Kidney (tissue), 14 donors: ENCODE results near the gene RRP12. TPM values are rescaled to one million over a fixed set of nuclear protein-coding genes. Genes with fewer than 3 reads are reported as not detected.

Experiments used
- DNase-seq, 5 donors: peaks; one replicate each; pipeline ENCODE4 v3.0.0-alpha.2; 2013 to 2020
- FAIRE-seq: peaks from 2 replicates; lab custom pipeline; 2012; peaks lifted over from hg19 to GRCh38; lab: Jason Lieb, UNC
- H3K27ac ChIP-seq, 2 donors: one replicate each; pipeline ENCODE4 v1.7.0; 2013; ENCODE audit warnings: low read depth in 2 of 2, low read length in 2 of 2, inconsistent platforms in 1 of 2
- H3K27me3 ChIP-seq: one replicate; pipeline ENCODE4 v1.7.1; 2013; ENCODE audit warnings: low read length, inconsistent platforms; ENCODE audit not compliant: control insufficient read depth, insufficient read depth
- H3K36me3 ChIP-seq, 3 donors: one replicate each; pipeline versions ENCODE4 v1.7.0 to v1.7.1; 2013; ENCODE audit warnings: low read length in 3 of 3, control low read depth in 1 of 3, inconsistent platforms in 1 of 3; ENCODE audit not compliant: insufficient read depth in 3 of 3, control insufficient read depth in 2 of 3
- H3K4me1 ChIP-seq, 3 donors: one replicate each; pipeline versions ENCODE4 v1.7.0 to v1.7.1; 2013; ENCODE audit warnings: low read length in 3 of 3, inconsistent platforms in 1 of 3, low read depth in 1 of 3; ENCODE audit not compliant: control insufficient read depth in 2 of 3, insufficient read depth in 2 of 3
- H3K4me3 ChIP-seq, 3 donors: one replicate each; pipeline versions ENCODE4 v1.7.0 to v1.8.1; 2013; ENCODE audit warnings: low read length in 3 of 3, control low read depth in 1 of 3, inconsistent platforms in 1 of 3
- H3K9ac ChIP-seq, 3 donors: one replicate each; pipeline versions ENCODE4 v1.7.0 to v1.7.1; 2013; ENCODE audit warnings: low read length in 3 of 3, control low read depth in 1 of 3, inconsistent platforms in 1 of 3
- H3K9me3 ChIP-seq, 3 donors: one replicate each; pipeline versions ENCODE4 v1.7.0 to v1.7.1; 2013; ENCODE audit warnings: low read length in 3 of 3, control low read depth in 1 of 3, inconsistent platforms in 1 of 3; ENCODE audit not compliant: control insufficient read depth in 2 of 3, insufficient read depth in 1 of 3
- CTCF ChIP-seq: IDR thresholded peaks from 3 replicates; pipeline ENCODE4 v1.5.1; 2012; ENCODE audit warnings: mild to moderate bottlenecking, moderate library complexity, borderline replicate concordance; ENCODE audit not compliant: insufficient read depth; ENCODE audit errors: extremely low read depth
- intact Hi-C: fragments of 100-400 bp; cut with DNase I; formaldehyde crosslinking; loops from one replicate; pipeline ENCODE4 v1.11.1; 2022
- polyA plus RNA-seq: library from polyadenylated mRNA; stranded (reverse); fragments of 350-450 nt; fragmentation: Illumina TruSeq; extraction: RNeasy Lipid Tissue Mini Kit (QIAGEN cat#74804); gene quantifications from one replicate; pipeline ENCODE4 v1.2.3, GENCODE V29; 2014; ENCODE audit warnings: low read depth, low replicate concordance; ENCODE audit not compliant: insufficient read depth
- total RNA-seq: library from RNA; stranded (reverse); fragmentation: NEBNext Ultra II Directional; extraction: Animal tissue kit (Norgen Biotek cat#: 25700); gene quantifications from one replicate; pipeline ENCODE4 v1.2.1, GENCODE V29; 2021
- donor health status: control.
- donor health status: control.
- donor health status: control.
- donor health status: control.
- donor health status: control.
- donor health status: DM: yes; HTN: yes; CAD: no.
- donor health status: Normal renal cell carcinoma (clear cell type).

Gene RRP12
- total and polyA plus RNA-seq, 2 donors from 2014 or later, result 9.7 to 30.0 TPM

- H3K27me3 ChIP-seq, result no peaks in the 10 kb centered on the region
- H3K9ac ChIP-seq, result no peak overlapping the region
- peak overlapping the region in 1 of 2 donors; percentile 44 for H3K27ac ChIP-seq
- DNase-seq (peak; percentile 58 to 87 (median 69)), FAIRE-seq (no peak)
- intact Hi-C loops, result no loop called here
- H3K4me3 ChIP-seq, result peak overlapping the region; percentile 26 to 68 (median 42)
- H3K36me3 ChIP-seq, result no peaks in the 10 kb centered on the region
- no peaks in the 10 kb centered on the region for H3K9me3 ChIP-seq
- TF ChIP-seq CTCF, result no peak
- peaks cover 0 to 6% (median 5%) of the 10 kb centered on the region in 3 donors for H3K4me1 ChIP-seq
These were observed 81.3 kb downstream of the RRP12 start for GRCh38 chr10:97319671-97320479.

DNA sequence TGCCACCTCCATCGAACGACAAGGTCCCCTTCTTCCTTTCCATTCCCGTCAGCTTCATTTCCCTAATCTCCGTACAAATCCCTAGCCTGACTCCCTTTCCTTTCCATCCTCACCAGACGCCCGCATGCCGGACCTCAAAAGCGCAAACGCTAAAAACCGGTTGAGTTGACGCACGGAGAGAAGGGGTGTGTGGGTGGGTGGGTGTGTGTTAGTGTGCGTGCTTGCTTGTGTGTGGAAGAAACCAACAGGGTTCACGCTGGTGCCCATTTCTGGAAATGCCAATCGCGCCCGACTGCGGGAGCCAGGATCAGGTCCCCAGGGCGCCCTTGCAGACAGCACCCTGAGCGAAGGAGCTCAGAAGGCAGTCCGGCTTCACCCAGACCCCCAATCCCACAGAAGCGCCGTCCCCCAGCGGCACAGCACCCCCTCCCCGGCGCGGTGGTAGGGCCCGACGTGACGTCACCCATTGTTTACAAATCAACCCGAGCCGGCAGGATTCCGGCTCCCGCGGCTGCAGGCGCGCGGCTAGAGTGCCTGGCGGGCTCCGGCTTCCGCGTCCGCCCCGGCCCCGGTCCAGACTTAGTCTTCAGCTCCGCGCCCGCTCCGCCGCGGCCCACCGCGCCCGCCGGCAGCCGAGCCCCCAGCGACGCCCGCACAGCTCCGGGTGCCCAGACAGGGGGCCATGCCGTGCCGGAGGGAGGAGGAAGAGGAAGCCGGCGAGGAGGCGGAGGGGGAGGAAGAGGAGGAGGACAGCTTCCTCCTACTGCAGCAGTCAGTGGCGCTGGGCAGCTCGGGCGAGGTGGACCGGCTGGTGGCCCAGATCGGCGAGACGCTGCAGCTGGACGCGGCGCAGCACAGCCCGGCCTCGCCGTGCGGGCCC, 82.1 kb downstream of the RRP12 start, which contains the start of gene FRAT1:
Gene FRAT1 (plus strand): TSS at position 500 of the 880 bp plus-strand sequence. CDS start 183 bp downstream, at position 683.
- H3K4me1 ChIP-seq, result peaks cover 0 to 6% (median 5%) of the 10 kb centered on the region in 3 donors
- no peak for TF ChIP-seq CTCF
- no peak for FAIRE-seq
- H3K36me3 ChIP-seq, result no peaks in the 10 kb centered on the region
- intact Hi-C loops, result no loop called here
- no peaks in the 10 kb centered on the region for H3K9me3 ChIP-seq
- H3K9ac ChIP-seq, result peak within 1 kb of the TSS; percentile 80 to 96 (median 92)
- H3K4me3 ChIP-seq, result peak within 1 kb of the TSS; percentile 68 to 91 (median 91)
- H3K27ac ChIP-seq, result peak within 1 kb of the TSS; percentile 99 to 100
- DNase-seq, result peak; percentile 93 to 96 (median 95)
- H3K27me3 ChIP-seq, result no peaks in the 10 kb centered on the region

- Histone ChIP-seq H3K27me3 (no peaks in the 10 kb centered on the region), H3K4me1 (no peaks in the 10 kb centered on the region), H3K9me3 (no peaks in the 10 kb centered on the region), H3K9ac (no peak overlapping the region), H3K27ac (no peak overlapping the region), H3K36me3 (no peaks in the 10 kb centered on the region), H3K4me3 (no peak overlapping the region)
- DNase-seq, result no peak
- TF ChIP-seq CTCF, result no peak
- intact Hi-C loops, result no loop called here
- no peak for FAIRE-seq
These were observed 86.5 kb downstream of the RRP12 start for GRCh38 chr10:97314671-97315070.
